RWPE2 (cell line): ENCODE measurements around the gene ADORA1.
A peak's percentile ranks its signal among the peaks of the same experiment; 100 is the strongest.

Experiments used
- ATAC-seq: fragments of 200-7000 bp; cut with Tn5 transposase; 3 replicates; pipeline ENCODE4 v1.9.1; 2021; ENCODE audit warnings: low read depth
- DNase-seq: peaks from one replicate; pipeline ENCODE4 v3.0.0-alpha.2; 2020; ENCODE audit warnings: low spot score
- H3K27ac ChIP-seq: fragments of 450-650 bp; 2 replicates; pipeline ENCODE4 v1.5.1; 2017; ENCODE audit warnings: mild to moderate bottlenecking; ENCODE audit not compliant: poor library complexity, severe bottlenecking
- H3K27me3 ChIP-seq: fragments of 250-450 bp; sonication (Bioruptor Pico); 2 replicates; pipeline ENCODE4 v1.5.1; 2021; ENCODE audit warnings: mild to moderate bottlenecking, moderate library complexity; ENCODE audit not compliant: insufficient read depth, poor library complexity, severe bottlenecking
- H3K36me3 ChIP-seq: fragments of 250-450 bp; sonication (Bioruptor Pico); 2 replicates; pipeline ENCODE4 v1.5.1; 2020; ENCODE audit warnings: low read depth, mild to moderate bottlenecking, moderate library complexity
- H3K4me1 ChIP-seq: fragments of 250-450 bp; sonication (Bioruptor Pico); 2 replicates; pipeline ENCODE4 v1.5.1; 2021; ENCODE audit warnings: mild to moderate bottlenecking, moderate library complexity; ENCODE audit not compliant: insufficient read depth, poor library complexity, severe bottlenecking
- H3K4me3 ChIP-seq: fragments of 250-450 bp; sonication (Bioruptor Pico); 2 replicates; pipeline ENCODE4 v1.5.1; 2021; ENCODE audit warnings: mild to moderate bottlenecking, moderate library complexity; ENCODE audit not compliant: severe bottlenecking
- H3K9me3 ChIP-seq: fragments of 250-450 bp; sonication (Bioruptor Pico); 2 replicates; pipeline ENCODE4 v1.5.1; 2021; ENCODE audit warnings: mild to moderate bottlenecking, moderate library complexity; ENCODE audit not compliant: severe bottlenecking
- CTCF ChIP-seq: fragments of 450-650 bp; IDR thresholded peaks from one replicate; pipeline ENCODE4 v1.5.1; 2017; ENCODE audit warnings: mild to moderate bottlenecking, moderate library complexity; ENCODE audit not compliant: poor library complexity, severe bottlenecking

ADORA1 gene

GRCh38 chr1:203149188-203149840 is 21.8 kb downstream of the ADORA1 start:
- H3K4me1 ChIP-seq, result peaks cover 21% of the 10 kb centered on the region

DNA sequence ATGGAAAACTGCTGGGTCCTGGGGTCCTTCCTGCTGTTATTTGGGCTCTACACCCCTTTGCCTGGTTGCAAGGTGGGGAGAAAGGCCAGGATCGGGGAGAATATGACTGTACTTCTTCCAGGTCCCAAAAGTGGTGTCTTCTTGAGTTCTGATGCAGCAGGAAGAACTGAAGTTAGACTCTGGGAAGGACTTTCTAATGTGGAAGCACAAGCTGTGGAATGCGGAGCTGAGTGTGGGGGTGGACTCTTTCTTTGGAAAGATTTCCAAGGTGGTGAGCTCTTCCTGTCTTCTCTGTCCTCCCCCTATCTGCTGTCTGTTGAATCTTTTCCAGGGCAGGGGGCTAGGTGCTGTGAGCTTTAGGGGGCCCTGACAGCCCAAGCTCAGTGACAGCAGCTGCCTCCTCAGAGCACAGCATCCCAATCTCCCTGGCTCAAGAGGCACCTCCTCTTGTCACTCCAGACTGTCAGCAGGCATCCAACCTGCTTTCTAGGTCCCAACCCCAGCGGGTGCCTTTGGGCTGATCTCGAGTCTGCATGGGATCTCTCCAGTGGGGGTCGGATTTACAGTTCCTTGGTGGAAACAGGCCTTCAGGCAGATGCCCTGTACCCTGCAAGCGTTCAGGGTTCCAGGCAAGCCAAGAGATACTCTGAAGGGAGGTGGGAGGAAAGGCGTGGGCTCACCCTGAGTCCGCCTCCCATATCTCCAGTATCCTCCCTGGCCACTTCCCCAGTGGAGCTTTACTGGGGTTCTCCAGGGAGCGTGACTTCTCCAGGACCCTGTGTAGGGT is 23.2 kb downstream of the ADORA1 start:
- H3K27me3 ChIP-seq, result no peaks in the 10 kb centered on the region
- no peak for TF ChIP-seq CTCF
- peaks cover 33% of the 10 kb centered on the region for H3K4me1 ChIP-seq
- H3K36me3 ChIP-seq, result no peaks in the 10 kb centered on the region
- H3K9me3 ChIP-seq, result no peaks in the 10 kb centered on the region
- H3K4me3 ChIP-seq, result no peak overlapping the region
- no peak overlapping the region for H3K27ac ChIP-seq
- no peak for DNase-seq
- ATAC-seq, result no peak

More at GRCh38 chr1:203149188-203149840, 21.8 kb downstream of the ADORA1 start:
- no peaks in the 10 kb centered on the region for H3K9me3 ChIP-seq
- no peak for DNase-seq
- TF ChIP-seq CTCF, result no peak
- no peaks in the 10 kb centered on the region for H3K36me3 ChIP-seq
- H3K27ac ChIP-seq, result no peak overlapping the region
- no peak for ATAC-seq
- no peak overlapping the region for H3K4me3 ChIP-seq
- no peaks in the 10 kb centered on the region for H3K27me3 ChIP-seq

DNA sequence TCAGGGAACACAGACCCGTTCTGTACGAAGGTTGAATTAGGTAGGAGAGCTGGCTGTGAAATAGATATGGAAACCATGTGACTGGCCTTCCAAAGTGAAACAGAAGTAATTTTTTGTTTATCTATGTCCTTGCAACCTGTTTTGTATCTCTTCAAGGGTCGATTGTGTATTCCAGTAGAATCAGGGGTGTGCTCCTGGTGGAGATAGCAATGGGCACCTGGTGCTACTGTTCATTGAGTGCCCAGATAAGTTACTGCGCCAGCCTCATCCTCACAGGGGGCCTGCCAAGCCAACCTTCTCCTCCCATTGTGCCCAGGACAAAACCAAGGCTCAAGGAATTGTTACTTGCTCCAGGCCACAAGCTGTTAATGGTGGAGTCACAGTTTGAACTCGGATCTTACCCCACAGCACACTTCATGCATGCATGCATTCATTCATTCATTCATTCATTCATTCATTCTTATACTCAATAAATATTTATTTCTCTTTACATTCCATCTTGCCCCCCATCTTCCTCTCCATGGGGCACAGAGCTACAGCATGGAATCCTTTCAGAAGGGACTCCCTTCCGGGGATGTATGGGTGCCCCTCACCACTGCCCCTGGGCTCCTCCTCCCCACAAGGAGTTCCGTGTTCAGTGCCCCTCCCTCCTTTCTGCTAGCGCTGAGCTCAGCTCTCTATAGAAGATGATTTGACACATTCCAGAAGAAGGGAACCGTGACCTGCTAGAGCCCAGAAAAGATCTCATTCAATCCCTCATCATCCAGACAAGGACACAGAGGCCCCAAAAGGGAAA is 24.0 kb downstream of the ADORA1 start:
- H3K27ac ChIP-seq, result peak overlapping the region; percentile 61
- ATAC-seq (no peak), DNase-seq (no peak)
- H3K4me1 ChIP-seq, result peaks cover 41% of the 10 kb centered on the region
- no peak overlapping the region for H3K4me3 ChIP-seq
- H3K27me3 ChIP-seq, result no peaks in the 10 kb centered on the region
- H3K36me3 ChIP-seq, result no peaks in the 10 kb centered on the region
- no peak for TF ChIP-seq CTCF
- no peaks in the 10 kb centered on the region for H3K9me3 ChIP-seq

GRCh38 chr1:203152158-203153034 is 24.9 kb downstream of the ADORA1 start:
- no peak for TF ChIP-seq CTCF
- Histone ChIP-seq H3K36me3 (no peaks in the 10 kb centered on the region), H3K27ac (peak overlapping the region; percentile 61), H3K27me3 (no peaks in the 10 kb centered on the region), H3K4me1 (peaks cover 41% of the 10 kb centered on the region), H3K9me3 (no peaks in the 10 kb centered on the region), H3K4me3 (no peak overlapping the region)
- no peak for DNase-seq
- ATAC-seq, result peak; percentile 55
